Lung (tissue), 12 donors: ENCODE results near the gene IL12A. TPM values are rescaled to one million over a fixed set of nuclear protein-coding genes. Genes with fewer than 3 reads are reported as not detected.

Experiments
- ATAC-seq: fragments of 200-7000 bp; cut with Tn5 transposase; one replicate; pipeline ENCODE4 v1.9.1; 2020; ENCODE audit warnings: moderate number of reproducible peaks; ENCODE audit not compliant: insufficient read depth, low FRiP score
- DNase-seq, 3 donors: peaks; one replicate each; pipeline ENCODE4 v3.0.0-alpha.2; 2013 to 2017
- H3K27ac ChIP-seq, 2 donors: one replicate each; pipeline ENCODE4 v1.5.1; 2013; ENCODE audit warnings: mild to moderate bottlenecking in 2 of 2, moderate library complexity in 2 of 2, control low read depth in 1 of 2, inconsistent platforms in 1 of 2, low read depth in 1 of 2, low read length in 1 of 2
- H3K27me3 ChIP-seq, 3 donors: one replicate each; pipeline ENCODE4 v1.5.1; 2013; ENCODE audit warnings: low read length in 2 of 3; ENCODE audit not compliant: control insufficient read depth in 3 of 3, insufficient read depth in 3 of 3
- H3K36me3 ChIP-seq, 4 donors: one replicate each; pipeline ENCODE4 v1.5.1; 2013; ENCODE audit warnings: low read length in 4 of 4, mild to moderate bottlenecking in 1 of 4, moderate library complexity in 1 of 4; ENCODE audit not compliant: control insufficient read depth in 4 of 4, insufficient read depth in 4 of 4
- H3K4me1 ChIP-seq, 5 donors: one replicate each; pipeline ENCODE4 v1.5.1; 2013; ENCODE audit warnings: low read length in 5 of 5, mild to moderate bottlenecking in 2 of 5, moderate library complexity in 1 of 5; ENCODE audit not compliant: control insufficient read depth in 5 of 5, insufficient read depth in 5 of 5
- H3K4me3 ChIP-seq: one replicate; pipeline ENCODE4 v1.5.1; 2013; ENCODE audit warnings: mild to moderate bottlenecking, control low read depth, moderate library complexity
- H3K9ac ChIP-seq, 2 donors: one replicate each; pipeline ENCODE4 v1.5.1; 2013; ENCODE audit warnings: low read length in 2 of 2, control low read depth in 1 of 2; ENCODE audit not compliant: insufficient read depth in 1 of 2
- H3K9me3 ChIP-seq, 4 donors: one replicate each; pipeline ENCODE4 v1.5.1; 2013; ENCODE audit warnings: low read length in 3 of 4, mild to moderate bottlenecking in 1 of 4, moderate library complexity in 1 of 4; ENCODE audit not compliant: control insufficient read depth in 4 of 4, insufficient read depth in 3 of 4
- WGBS, 2 donors: extraction: QIAGEN DNeasy Blood & Tissue Kit; methylation state at CpG; one replicate each; pipeline ENCODE4 v1.1.7; 2013; 5-methylcytosine and 5-hydroxymethylcytosine counted together
- polyA plus RNA-seq, 2 donors: library from polyadenylated mRNA; stranded (reverse); fragments of 200-250 nt; gene quantifications; one replicate each; pipeline ENCODE4 v1.2.1, GENCODE V29; 2013
- total RNA-seq, 2 donors: library from RNA; depleted of rRNA in 1 of 2; stranded (reverse); fragments of >200 nt in 1 of 2; gene quantifications; one replicate each; pipeline ENCODE4 v1.2.1, GENCODE V29; 2014 to 2021
- TF ChIP-seq, protein P1 (sequence below): IDR thresholded peaks from 2 replicates; pipeline ENCODE4 v1.5.1; 2012; ENCODE audit warnings: mild to moderate bottlenecking; ENCODE audit errors: control extremely low read depth, extremely low read depth
- donor health status: control.
- donor health status: control.
- donor health status: Bipolar disorder and iron deficiency.
- donor health status: healthy.
- donor health status: DM: yes; HTN: yes; CAD: no.

The IL12A gene
- total and polyA plus RNA-seq, 4 donors = 0.67 to 3.3 (median 1.9) TPM

DNA sequence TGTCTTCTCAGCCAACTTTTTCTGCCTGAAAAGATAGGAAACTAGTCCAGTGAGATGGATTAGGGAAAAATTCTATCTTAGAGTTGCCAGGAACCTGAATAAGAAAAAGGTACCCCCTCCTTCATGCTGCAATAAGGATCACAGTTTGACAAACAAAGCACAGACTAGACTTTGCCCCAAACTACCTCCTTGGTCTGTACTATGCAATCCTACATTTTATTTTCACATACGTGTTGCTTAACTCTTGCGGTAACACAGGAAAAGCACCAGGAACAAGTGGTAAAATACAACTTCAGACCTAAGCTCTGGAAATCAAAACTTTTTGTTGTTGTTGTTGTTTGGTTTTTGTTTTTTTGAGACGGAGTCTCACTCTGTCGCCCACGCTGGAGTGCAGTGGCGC, 11.3 kb upstream of the IL12A start:
- TF ChIP-seq, protein P1, sequence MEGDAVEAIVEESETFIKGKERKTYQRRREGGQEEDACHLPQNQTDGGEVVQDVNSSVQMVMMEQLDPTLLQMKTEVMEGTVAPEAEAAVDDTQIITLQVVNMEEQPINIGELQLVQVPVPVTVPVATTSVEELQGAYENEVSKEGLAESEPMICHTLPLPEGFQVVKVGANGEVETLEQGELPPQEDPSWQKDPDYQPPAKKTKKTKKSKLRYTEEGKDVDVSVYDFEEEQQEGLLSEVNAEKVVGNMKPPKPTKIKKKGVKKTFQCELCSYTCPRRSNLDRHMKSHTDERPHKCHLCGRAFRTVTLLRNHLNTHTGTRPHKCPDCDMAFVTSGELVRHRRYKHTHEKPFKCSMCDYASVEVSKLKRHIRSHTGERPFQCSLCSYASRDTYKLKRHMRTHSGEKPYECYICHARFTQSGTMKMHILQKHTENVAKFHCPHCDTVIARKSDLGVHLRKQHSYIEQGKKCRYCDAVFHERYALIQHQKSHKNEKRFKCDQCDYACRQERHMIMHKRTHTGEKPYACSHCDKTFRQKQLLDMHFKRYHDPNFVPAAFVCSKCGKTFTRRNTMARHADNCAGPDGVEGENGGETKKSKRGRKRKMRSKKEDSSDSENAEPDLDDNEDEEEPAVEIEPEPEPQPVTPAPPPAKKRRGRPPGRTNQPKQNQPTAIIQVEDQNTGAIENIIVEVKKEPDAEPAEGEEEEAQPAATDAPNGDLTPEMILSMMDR = no peak
- Histone ChIP-seq H3K4me1 (peaks cover 0 to 8% (median 0%) of the 10 kb centered on the region in 5 donors), H3K9me3 (peaks cover 0 to 2% (median 0%) of the 10 kb centered on the region in 4 donors), H3K27me3 (no peaks in the 10 kb centered on the region), H3K9ac (no peak overlapping the region), H3K4me3 (no peak overlapping the region), H3K36me3 (no peaks in the 10 kb centered on the region), H3K27ac (peak overlapping the region in 1 of 2 donors; percentile 21)
- ATAC-seq (no peak), DNase-seq (no peak)
- WGBS, 2 donors = 73 to 88% methylated on average over 6 of the region's 6 CpGs

DNA sequence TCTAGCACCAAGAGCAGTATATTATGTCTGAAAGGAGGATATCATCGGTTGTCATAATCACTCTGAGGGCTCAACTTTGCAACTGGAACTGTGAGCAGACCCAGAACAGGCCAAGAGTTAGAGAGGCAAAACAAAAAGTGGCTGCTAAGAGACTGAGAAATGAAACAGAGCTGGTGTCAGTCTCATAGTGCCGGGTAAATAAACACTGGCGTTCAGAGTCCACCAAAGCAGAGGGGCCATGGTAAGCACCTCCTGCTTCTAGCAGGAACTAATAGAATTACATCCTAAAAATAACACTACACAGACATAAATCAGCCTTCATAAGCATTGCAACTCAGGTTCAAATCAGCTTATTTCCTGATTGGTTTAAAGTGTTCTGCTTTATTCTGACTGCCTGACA, 10.3 kb upstream of the IL12A start:
- Histone ChIP-seq H3K27ac (no peak overlapping the region), H3K9me3 (peaks cover 0 to 2% (median 0%) of the 10 kb centered on the region in 4 donors), H3K27me3 (no peaks in the 10 kb centered on the region), H3K4me1 (peaks cover 0 to 8% (median 0%) of the 10 kb centered on the region in 5 donors), H3K36me3 (no peaks in the 10 kb centered on the region), H3K4me3 (no peak overlapping the region), H3K9ac (no peak overlapping the region)
- ATAC-seq (no peak), DNase-seq (no peak)
- whole genome bisulfite sequencing, 2 donors = 39 to 43% methylated on average over 3 of the region's 3 CpGs
- TF ChIP-seq, protein P1 = no peak

DNA sequence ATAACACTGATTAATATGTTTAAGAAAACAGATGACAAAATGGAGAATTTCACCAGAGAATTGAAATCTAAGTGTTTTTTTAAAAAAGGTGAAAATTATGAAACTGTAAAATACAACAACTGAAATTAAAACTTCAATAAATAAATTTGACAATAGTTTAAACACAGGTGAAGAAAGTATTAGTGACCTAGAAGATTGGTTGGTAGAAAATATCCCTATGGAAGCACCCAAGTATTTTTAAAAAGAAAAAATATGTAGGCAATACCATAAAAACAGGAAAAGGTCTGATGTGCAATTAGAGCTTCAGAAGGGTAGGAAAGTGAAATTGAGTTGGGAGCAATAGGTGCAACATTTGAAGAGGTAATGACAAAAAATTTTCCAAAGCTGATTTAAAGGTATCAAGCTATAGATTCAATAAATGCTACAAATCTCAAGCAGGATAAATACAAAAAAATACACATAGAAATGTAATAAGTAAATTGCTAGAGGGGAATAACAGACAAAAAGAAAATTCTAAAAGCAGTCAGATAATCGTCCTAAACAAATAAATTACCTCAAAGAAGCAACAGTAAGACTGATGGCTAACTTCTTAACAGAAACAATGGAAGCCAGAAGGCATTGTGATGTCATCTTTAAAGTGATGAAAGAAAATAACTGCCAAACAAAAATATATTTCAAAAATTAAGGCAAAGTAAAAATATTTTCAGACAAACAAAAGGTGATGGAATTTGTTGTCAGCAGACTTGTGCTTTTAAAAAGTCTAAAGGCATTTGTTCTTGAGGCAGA, 9.5 kb upstream of the IL12A start:
- TF ChIP-seq, protein P1 = no peak
- no peak overlapping the region for H3K27ac ChIP-seq
- no peak for ATAC-seq
- peaks cover 0 to 5% (median 0%) of the 10 kb centered on the region in 5 donors for H3K4me1 ChIP-seq
- H3K9ac ChIP-seq = no peak overlapping the region
- 88 to 98% methylated on average over 1 of the region's 1 CpG for WGBS, 2 donors
- H3K36me3 ChIP-seq = no peaks in the 10 kb centered on the region
- no peaks in the 10 kb centered on the region for H3K27me3 ChIP-seq
- no peak overlapping the region for H3K4me3 ChIP-seq
- no peak for DNase-seq
- H3K9me3 ChIP-seq = peaks cover 0 to 2% (median 0%) of the 10 kb centered on the region in 4 donors
